Measurements from ENCODE around the gene LDB1.

Gene LDB1

GRCh38 chr10:102120142-102120990 lies at the start of gene LDB1:
Gene LDB1 (minus strand): TSS chr10:102120368. CDS start chr10:102120110, 258 bp downstream.
- peak; percentile 25 to 57 (median 36) for DNase-seq (ENCODE audit: low read depth in 2 of 3, low spot score in 1 of 3)

- no peak for DNase-seq (ENCODE audit: low read depth in 2 of 3, low spot score in 1 of 3)
These were observed 47.7 kb upstream of the LDB1 start for GRCh38 chr10:102167861-102168260.

- no peak for DNase-seq (ENCODE audit: low read depth in 2 of 3, low spot score in 1 of 3)
These were observed 43.3 kb upstream of the LDB1 start for GRCh38 chr10:102163342-102163989.

- DNase-seq (ENCODE audit: low read depth in 2 of 3, low spot score in 1 of 3) = no peak
These were observed 39.7 kb upstream of the LDB1 start for GRCh38 chr10:102159831-102160230.

- no peak for DNase-seq (ENCODE audit: low read depth in 2 of 3, low spot score in 1 of 3)
These were observed 39.0 kb upstream of the LDB1 start for GRCh38 chr10:102159051-102159597.

- DNase-seq (ENCODE audit: low read depth in 2 of 3, low spot score in 1 of 3) = no peak
These were observed 37.1 kb upstream of the LDB1 start for GRCh38 chr10:102157224-102157623.

- no peak for DNase-seq (ENCODE audit: low read depth in 2 of 3, low spot score in 1 of 3)
These were observed 34.4 kb upstream of the LDB1 start for GRCh38 chr10:102154466-102155116.

GRCh38 chr10:102153093-102153620 lies 33.0 kb upstream of the LDB1 start:
- DNase-seq (ENCODE audit: low read depth in 2 of 3, low spot score in 1 of 3) = no peak

GRCh38 chr10:102152545-102152890 lies 32.4 kb upstream of the LDB1 start:
- DNase-seq (ENCODE audit: low read depth in 2 of 3, low spot score in 1 of 3) = peak; percentile 39 to 49 (median 41)

GRCh38 chr10:102151774-102152544 lies 31.8 kb upstream of the LDB1 start, which contains the start of gene NOLC1:
Gene NOLC1 (plus strand): TSS chr10:102152389. CDS start chr10:102152411, 22 bp downstream.
- DNase-seq (ENCODE audit: low read depth in 2 of 3, low spot score in 1 of 3) = peak; percentile 99 to 100 (median 100)

- no peak for DNase-seq (ENCODE audit: low read depth in 2 of 3, low spot score in 1 of 3)
These were observed 31.0 kb upstream of the LDB1 start for GRCh38 chr10:102150970-102151773.

- DNase-seq (ENCODE audit: low read depth in 2 of 3, low spot score in 1 of 3) = no peak
These were observed 28.1 kb upstream of the LDB1 start for GRCh38 chr10:102148275-102148674.

- no peak for DNase-seq (ENCODE audit: low read depth in 2 of 3, low spot score in 1 of 3)
These were observed 27.4 kb upstream of the LDB1 start for GRCh38 chr10:102147561-102147960.

- DNase-seq (ENCODE audit: low read depth in 2 of 3, low spot score in 1 of 3) = no peak
These were observed 26.8 kb upstream of the LDB1 start for GRCh38 chr10:102146971-102147428.

- no peak for DNase-seq (ENCODE audit: low read depth in 2 of 3, low spot score in 1 of 3)
These were observed 21.5 kb upstream of the LDB1 start for GRCh38 chr10:102141583-102142107.

GRCh38 chr10:102140913-102141540 lies 20.9 kb upstream of the LDB1 start:
- DNase-seq (ENCODE audit: low read depth in 2 of 3, low spot score in 1 of 3) = no peak

GRCh38 chr10:102140218-102140617 lies 20.1 kb upstream of the LDB1 start:
- DNase-seq (ENCODE audit: low read depth in 2 of 3, low spot score in 1 of 3) = no peak

GRCh38 chr10:102139281-102140110 lies 19.3 kb upstream of the LDB1 start:
- no peak for DNase-seq (ENCODE audit: low read depth in 2 of 3, low spot score in 1 of 3)
